Adrenal gland (tissue), 5 donors: ENCODE data around the gene RAPGEF2.

ENCODE experiments used
- CTCF ChIP-seq, 6 experiments: fragments of 450-650 bp in 4 of 6; fragments of 200-600 bp in 2 of 6; sonication (generic) in 1 of 6; IDR thresholded peaks; 1 replicate in 5 of 6; 2 replicates in 1 of 6; pipeline versions ENCODE4 v1.5.1 to v1.8.0; 2016 to 2021; ENCODE audit warnings: antibody characterized with exemption in 6 of 6, mild to moderate bottlenecking in 2 of 6, moderate library complexity in 1 of 6
- POLR2A ChIP-seq, 2 donors: fragments of 450-650 bp; IDR thresholded peaks; one replicate each; pipeline ENCODE4 v1.6.1; 2017; ENCODE audit warnings: antibody characterized with exemption in 2 of 2, mild to moderate bottlenecking in 2 of 2, moderate library complexity in 1 of 2
- donor health status: DM: no; HTN: no; CAD: no.

DNA sequence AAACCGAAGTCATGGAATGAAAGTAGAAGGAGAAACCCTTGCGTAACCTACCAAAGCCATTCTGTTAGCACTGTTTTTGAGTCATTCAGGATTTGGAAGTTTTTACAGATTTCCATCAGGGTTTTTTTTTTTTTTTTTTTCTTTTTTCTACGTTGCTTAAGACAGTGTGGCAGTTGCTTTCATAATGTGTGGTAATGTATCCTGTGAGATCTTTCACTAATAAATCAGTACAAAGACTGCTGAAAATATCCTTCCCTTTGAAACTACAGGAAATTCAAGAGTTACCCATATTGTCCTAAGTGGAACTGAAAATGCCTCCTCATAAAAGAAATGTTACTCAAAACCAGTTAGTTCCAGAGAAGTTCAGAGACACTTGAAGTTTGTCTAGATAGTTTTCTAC, 137.8 kb downstream of the RAPGEF2 start:
- no peak for TF ChIP-seq CTCF (IDR thresholded peaks at IDR 0.05)
- no peak for TF ChIP-seq POLR2A (IDR thresholded peaks at IDR 0.05)
